Mammary epithelial cell (primary cell): ENCODE measurements around the gene SGTA.

Experiments used
- CTCF ChIP-seq, 2 donors: IDR thresholded peaks in 1 of 2; conservative IDR thresholded peaks in 1 of 2; 2 replicates each; pipeline ENCODE4 v1.5.1; 2011 to 2012; ENCODE audit warnings: inconsistent platforms in 2 of 2, low read length in 2 of 2, mild to moderate bottlenecking in 2 of 2, control low read depth in 1 of 2, low read depth in 1 of 2; ENCODE audit not compliant: insufficient read depth in 1 of 2; ENCODE audit errors: extremely low read depth in 1 of 2
- EZH2 ChIP-seq: IDR thresholded peaks from 2 replicates; pipeline ENCODE4 v1.6.1; 2012; ENCODE audit warnings: low read length, inconsistent platforms, borderline replicate concordance

DNA sequence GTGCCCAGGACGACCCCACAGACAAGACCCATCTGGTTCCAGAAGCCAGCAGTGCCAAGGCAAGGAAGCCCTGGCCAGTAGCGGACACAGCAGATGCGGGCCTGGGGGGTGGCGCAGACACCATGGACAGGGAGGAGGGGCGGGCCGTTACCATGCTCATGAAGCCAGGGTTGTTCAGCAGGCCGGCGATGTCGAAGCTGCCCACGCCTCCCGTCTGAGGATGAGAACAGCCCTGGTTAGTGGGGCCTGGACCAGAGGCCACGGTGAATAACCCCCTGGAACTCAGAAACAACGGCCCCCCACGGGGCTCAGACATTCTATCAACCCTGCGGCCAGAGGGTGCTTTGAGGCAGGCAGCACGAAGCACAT is 21.8 kb downstream of the SGTA start:
- TF ChIP-seq EZH2, result no peak
- no peak for TF ChIP-seq CTCF (conservative IDR thresholded peaks at IDR 0.05 in 1 of 2, IDR thresholded peaks at IDR 0.05 in 1 of 2; ENCODE audit: extremely low read depth in 1 of 2, insufficient read depth in 1 of 2, low read depth in 1 of 2, low read length in 2 of 2)
